SK-N-SH (cell line): ENCODE data around the gene KIF1A. TPM values are rescaled to one million over a fixed set of nuclear protein-coding genes. Genes with fewer than 3 reads are reported as not detected.

Source experiments
- CTCF ChIA-PET: fragments of 300-600, 350-600 bp; formaldehyde crosslinking; extraction: SDS; loops from one replicate; lab custom pipeline; 2021; lab: Yijun Ruan, JAX
- POLR2A ChIA-PET: fragments of 350-600 bp; sonication (Branson Sonifier 250); formaldehyde crosslinking; extraction: SDS; loops from one replicate; lab custom pipeline; 2020; ENCODE audit warnings: antibody characterized with exemption, inconsistent platforms; lab: Yijun Ruan, JAX
- DNase-seq: peaks from one replicate; pipeline ENCODE4 v3.0.0; 2012
- H2AFZ ChIP-seq: fragments of 200-600 bp; sonication (generic); 2 replicates; pipeline ENCODE4 v1.8.1; 2016; ENCODE audit warnings: antibody characterized with exemption, mild to moderate bottlenecking, low read depth
- H3F3A ChIP-seq: fragments of 200-600 bp; sonication (generic); replicated peaks from 2 replicates; pipeline ENCODE3; 2016; ENCODE audit warnings: antibody characterized with exemption, mild to moderate bottlenecking; ENCODE audit not compliant: insufficient read depth
- H3K27ac ChIP-seq, 2 experiments: fragments of 200-500 bp in 1 of 2; fragments of 200-600 bp in 1 of 2; sonication (Bioruptor generic) in 1 of 2; sonication (generic), shearing (Covaris generic) in 1 of 2; 2 replicates each; pipeline versions ENCODE4 v1.5.1 to v1.6.1; 2014 to 2016; ENCODE audit warnings: low read depth in 2 of 2, inconsistent platforms in 1 of 2, low read length in 1 of 2, mild to moderate bottlenecking in 1 of 2, mixed read lengths in 1 of 2
- H3K27me3 ChIP-seq: fragments of 200-600 bp; sonication (generic), shearing (Covaris generic); 2 replicates; pipeline ENCODE4 v1.6.1; 2016; ENCODE audit warnings: mixed run types; ENCODE audit not compliant: insufficient read depth
- H3K36me3 ChIP-seq, 2 experiments: fragments of 200-500 bp in 1 of 2; fragments of 200-600 bp in 1 of 2; sonication (Bioruptor generic) in 1 of 2; sonication (generic) in 1 of 2; replicated peaks in 1 of 2; 2 replicates each; pipeline versions ENCODE3 to v1.5.1; 2014 to 2016; ENCODE audit warnings: low read length in 1 of 2, mild to moderate bottlenecking in 1 of 2; ENCODE audit not compliant: insufficient read depth in 2 of 2, control insufficient read depth in 1 of 2
- H3K4me1 ChIP-seq, 2 experiments: fragments of 200-500 bp in 1 of 2; fragments of 200-600 bp in 1 of 2; sonication (Bioruptor generic) in 1 of 2; sonication (generic), shearing (Covaris generic) in 1 of 2; 2 replicates each; pipeline versions ENCODE4 v1.5.1 to v1.6.1; 2014 to 2016; ENCODE audit warnings: low read depth in 1 of 2, low read length in 1 of 2, mixed run types in 1 of 2; ENCODE audit not compliant: insufficient read depth in 2 of 2, control insufficient read depth in 1 of 2
- H3K4me2 ChIP-seq: fragments of 200-600 bp; sonication (generic), shearing (Covaris generic); 2 replicates; pipeline ENCODE4 v1.6.1; 2017; ENCODE audit warnings: mixed run types
- H3K4me3 ChIP-seq, 2 experiments: fragments of 200-500 bp in 1 of 2; fragments of 200-600 bp in 1 of 2; sonication (Bioruptor generic) in 1 of 2; sonication (generic), shearing (Covaris generic) in 1 of 2; 2 replicates each; pipeline versions ENCODE4 v1.5.1 to v1.8.1; 2014 to 2016; ENCODE audit warnings: low read depth in 2 of 2, inconsistent platforms in 1 of 2, low read length in 1 of 2, mild to moderate bottlenecking in 1 of 2, mixed read lengths in 1 of 2, moderate library complexity in 1 of 2
- H3K79me2 ChIP-seq: fragments of 200-600 bp; sonication (generic); 2 replicates; pipeline ENCODE4 v1.8.1; 2017; ENCODE audit warnings: mild to moderate bottlenecking; ENCODE audit not compliant: insufficient read depth
- H3K9ac ChIP-seq: fragments of 200-600 bp; sonication (generic); 2 replicates; pipeline ENCODE4 v1.6.1; 2017; ENCODE audit warnings: mixed run types
- H3K9me2 ChIP-seq: fragments of 200-600 bp; sonication (generic); 2 replicates; pipeline ENCODE4 v1.6.1; 2017; ENCODE audit warnings: mixed run types
- H3K9me3 ChIP-seq: fragments of 200-600 bp; sonication (generic); 2 replicates; pipeline ENCODE4 v1.6.1; 2017; ENCODE audit warnings: mixed run types, mild to moderate bottlenecking, moderate library complexity
- H4K20me1 ChIP-seq: fragments of 200-600 bp; sonication (generic); 2 replicates; pipeline ENCODE4 v1.6.1; 2017; ENCODE audit warnings: mild to moderate bottlenecking, mixed run types; ENCODE audit not compliant: insufficient read depth
- FOSL2 ChIP-seq: IDR thresholded peaks from 2 replicates; pipeline ENCODE4 v1.4.0; 2012; ENCODE audit warnings: low read depth, mild to moderate bottlenecking, moderate library complexity, borderline replicate concordance
- FOXJ3 ChIP-seq: sonication (generic); formaldehyde crosslinking; IDR thresholded peaks from 2 replicates; pipeline ENCODE4 v1.5.1; 2020; ENCODE audit warnings: mild to moderate bottlenecking, missing genetic modification reagents
- FOXM1 ChIP-seq: IDR thresholded peaks from 2 replicates; pipeline ENCODE4 v1.4.0; 2012; ENCODE audit warnings: low read depth, mild to moderate bottlenecking
- GABPA ChIP-seq: IDR thresholded peaks from 2 replicates; pipeline ENCODE4 v1.4.0; 2012; ENCODE audit warnings: low read depth, mild to moderate bottlenecking
- GATA2 ChIP-seq: sonication (generic); formaldehyde crosslinking; IDR thresholded peaks from 2 replicates; pipeline ENCODE4 v1.5.0; 2020; ENCODE audit warnings: mild to moderate bottlenecking, missing genetic modification reagents
- JUND ChIP-seq: IDR thresholded peaks from 2 replicates; pipeline ENCODE4 v1.4.0; 2012
- MAX ChIP-seq: IDR thresholded peaks from 2 replicates; pipeline ENCODE4 v1.4.0; 2012; ENCODE audit warnings: low read depth
- MEF2A ChIP-seq: IDR thresholded peaks from 2 replicates; pipeline ENCODE4 v1.4.0; 2012; ENCODE audit warnings: low read depth, borderline replicate concordance
- NRF1 ChIP-seq: IDR thresholded peaks from 2 replicates; pipeline ENCODE4 v1.6.1; 2012; ENCODE audit warnings: low read depth, mild to moderate bottlenecking, low read length
- RCOR1 ChIP-seq: fragments of 150-350 bp; IDR thresholded peaks from 2 replicates; pipeline ENCODE4 v1.6.1; 2017; ENCODE audit warnings: antibody characterized with exemption, low read length
- SIN3A ChIP-seq: IDR thresholded peaks from 2 replicates; pipeline ENCODE4 v1.6.1; 2012; ENCODE audit warnings: low read depth, mild to moderate bottlenecking, low read length, moderate library complexity, borderline replicate concordance
- WGBS: methylation state at CpG from one replicate; pipeline ENCODE4 v1.1.6; 2017; ENCODE audit warnings: low lambda C conversion rate; 5-methylcytosine and 5-hydroxymethylcytosine counted together
- polyA plus RNA-seq, 3 experiments: library from polyadenylated mRNA; depleted of rRNA; stranded (reverse); fragments of >200 nt; gene quantifications; 2 replicates each; pipeline ENCODE4 v1.2.3, GENCODE V29; 2012
- TF ChIP-seq, protein P1 (sequence below): fragments of 200-600 bp; sonication (generic); IDR thresholded peaks from 2 replicates; pipeline ENCODE4 v1.6.1; 2017; ENCODE audit warnings: antibody characterized with exemption, mild to moderate bottlenecking, moderate library complexity

Gene KIF1A
- polyA plus RNA-seq, 1 of the 3 experiments (the other 2 are of a cell fraction) = 0.21 TPM

DNA sequence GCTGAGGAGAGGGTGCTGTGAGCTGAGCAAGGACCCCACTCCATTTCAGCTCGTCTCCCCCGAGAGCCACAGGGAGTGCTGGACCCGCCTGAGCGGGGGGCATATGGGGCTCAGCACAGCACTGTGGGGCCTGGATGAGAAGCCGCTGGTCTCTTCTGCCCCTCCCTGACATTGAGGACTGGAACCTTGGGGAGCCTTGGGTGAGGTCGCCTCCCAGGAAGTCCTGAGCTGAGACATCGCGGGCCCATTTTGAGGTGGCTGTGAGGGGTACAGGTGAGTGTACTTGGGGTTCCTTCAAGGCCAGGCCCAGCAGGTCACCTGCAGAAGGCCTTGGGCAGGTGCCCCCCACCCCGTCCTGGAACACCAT is 131.5 kb downstream of the KIF1A start:
- no peak for TF ChIP-seq FOXJ3 (CRISPR knock-in tag)
- TF ChIP-seq MAX = no peak
- TF ChIP-seq NRF1 = no peak
- TF ChIP-seq JUND = no peak
- ChIA-PET CTCF (interaction anchor here (2.0 kb wide), 1 partner anchor 152 kb away, joined by 6 read pairs; no protein-coding TSS in a partner anchor), POLR2A (no interaction called here)
- H4K20me1 ChIP-seq = no peaks in the 10 kb centered on the region
- H3K9me3 ChIP-seq = no peaks in the 10 kb centered on the region
- no peaks in the 10 kb centered on the region for H3K4me1 ChIP-seq
- H3F3A ChIP-seq = no peaks in the 10 kb centered on the region
- no peaks in the 10 kb centered on the region for H3K36me3 ChIP-seq
- WGBS = 75% methylated on average over 5 of the region's 9 CpGs
- DNase-seq = no peak
- H2AFZ ChIP-seq = no peak overlapping the region
- H3K27me3 ChIP-seq = no peaks in the 10 kb centered on the region; the same call in 1 of the 2 replicates
- H3K27ac ChIP-seq = no peak overlapping the region
- no peak overlapping the region for H3K9ac ChIP-seq
- H3K4me2 ChIP-seq = no peak overlapping the region
- H3K79me2 ChIP-seq = no peaks in the 10 kb centered on the region
- H3K4me3 ChIP-seq = no peak overlapping the region
- no peaks in the 10 kb centered on the region for H3K9me2 ChIP-seq

DNA sequence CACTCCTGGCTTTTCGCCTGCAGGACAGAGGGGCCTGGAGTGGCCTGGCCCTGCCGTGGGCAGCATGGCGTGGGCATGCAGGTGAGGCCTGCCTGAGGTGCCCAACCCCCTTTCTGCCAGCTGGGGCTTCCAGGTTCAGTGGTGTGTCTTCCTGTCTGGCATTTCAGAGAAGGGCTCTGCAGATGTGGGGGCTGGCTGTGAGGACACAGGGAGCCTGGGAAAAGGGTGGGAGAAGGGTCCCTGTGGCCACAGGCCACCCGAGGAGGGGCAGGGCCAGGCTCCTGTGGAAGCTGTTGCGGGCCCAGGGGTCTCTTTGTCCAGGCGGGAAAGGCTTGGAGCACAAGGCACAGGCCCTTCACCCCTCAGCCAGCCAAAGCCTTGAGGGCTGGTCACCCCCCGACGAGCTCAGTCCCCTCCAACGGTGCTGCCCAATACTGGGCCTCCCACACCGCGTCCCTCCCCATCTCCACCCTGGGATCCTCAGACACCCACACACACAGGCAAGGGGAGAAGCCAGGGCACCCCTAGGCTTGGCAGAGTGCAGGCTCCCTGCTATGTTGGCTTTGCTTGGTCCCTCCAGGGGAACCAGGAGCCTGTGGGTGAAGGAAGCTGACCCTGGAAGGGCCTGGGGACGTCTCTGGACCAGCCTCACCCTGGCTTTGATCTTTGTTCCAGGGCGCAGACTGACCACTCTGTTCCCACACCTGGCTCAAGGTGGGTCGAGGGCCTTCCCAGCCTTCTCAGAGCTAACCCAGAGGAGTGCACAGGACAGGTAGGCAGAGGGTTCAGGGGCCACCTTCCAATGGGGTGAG is 132.1 kb downstream of the KIF1A start:
- no peak for DNase-seq
- no peak overlapping the region for H3K4me2 ChIP-seq
- TF ChIP-seq FOSL2 (no peak), GATA2 (no peak), FOXM1 (no peak), FOXJ3 (CRISPR knock-in tag) (no peak), RCOR1 (no peak), GABPA (no peak), SIN3A (no peak), MEF2A (no peak)
- TF ChIP-seq, protein P1, sequence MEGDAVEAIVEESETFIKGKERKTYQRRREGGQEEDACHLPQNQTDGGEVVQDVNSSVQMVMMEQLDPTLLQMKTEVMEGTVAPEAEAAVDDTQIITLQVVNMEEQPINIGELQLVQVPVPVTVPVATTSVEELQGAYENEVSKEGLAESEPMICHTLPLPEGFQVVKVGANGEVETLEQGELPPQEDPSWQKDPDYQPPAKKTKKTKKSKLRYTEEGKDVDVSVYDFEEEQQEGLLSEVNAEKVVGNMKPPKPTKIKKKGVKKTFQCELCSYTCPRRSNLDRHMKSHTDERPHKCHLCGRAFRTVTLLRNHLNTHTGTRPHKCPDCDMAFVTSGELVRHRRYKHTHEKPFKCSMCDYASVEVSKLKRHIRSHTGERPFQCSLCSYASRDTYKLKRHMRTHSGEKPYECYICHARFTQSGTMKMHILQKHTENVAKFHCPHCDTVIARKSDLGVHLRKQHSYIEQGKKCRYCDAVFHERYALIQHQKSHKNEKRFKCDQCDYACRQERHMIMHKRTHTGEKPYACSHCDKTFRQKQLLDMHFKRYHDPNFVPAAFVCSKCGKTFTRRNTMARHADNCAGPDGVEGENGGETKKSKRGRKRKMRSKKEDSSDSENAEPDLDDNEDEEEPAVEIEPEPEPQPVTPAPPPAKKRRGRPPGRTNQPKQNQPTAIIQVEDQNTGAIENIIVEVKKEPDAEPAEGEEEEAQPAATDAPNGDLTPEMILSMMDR = no peak
- H3K27ac ChIP-seq = no peak overlapping the region
- H2AFZ ChIP-seq = no peak overlapping the region
- CTCF ChIA-PET = interaction anchor here (2.0 kb wide), 1 partner anchor 153 kb away, joined by 6 read pairs; no protein-coding TSS in a partner anchor
- H3K9me2 ChIP-seq = no peaks in the 10 kb centered on the region
- WGBS = 53% methylated on average over 9 of the region's 14 CpGs
- H3F3A ChIP-seq = no peaks in the 10 kb centered on the region
- H3K9ac ChIP-seq = no peak overlapping the region
- no peaks in the 10 kb centered on the region for H3K9me3 ChIP-seq
- H3K79me2 ChIP-seq = no peaks in the 10 kb centered on the region
- POLR2A ChIA-PET = no interaction called here
- H4K20me1 ChIP-seq = no peaks in the 10 kb centered on the region
- H3K36me3 ChIP-seq = no peaks in the 10 kb centered on the region
- no peaks in the 10 kb centered on the region for H3K4me1 ChIP-seq
- no peak overlapping the region for H3K4me3 ChIP-seq
- H3K27me3 ChIP-seq = no peaks in the 10 kb centered on the region; the same call in 1 of the 2 replicates
